Ectodermal cell (in vitro differentiated cells): ENCODE measurements around the gene CHI3L1.

ENCODE experiments used
- H3K27ac ChIP-seq: 2 replicates; pipeline ENCODE4 v1.7.0; 2013; ENCODE audit warnings: mild to moderate bottlenecking, low read depth, low read length; ENCODE audit not compliant: insufficient read depth, poor library complexity, severe bottlenecking
- H3K27me3 ChIP-seq: 2 replicates; pipeline ENCODE4 v1.7.0; 2013; ENCODE audit warnings: mild to moderate bottlenecking, low read length; ENCODE audit not compliant: insufficient read depth, control insufficient read depth, poor library complexity, severe bottlenecking
- H3K36me3 ChIP-seq: one replicate; pipeline ENCODE4 v1.7.0; 2013; ENCODE audit warnings: low read length; ENCODE audit not compliant: control insufficient read depth, insufficient read depth
- H3K4me1 ChIP-seq: one replicate; pipeline ENCODE4 v1.7.0; 2013; ENCODE audit warnings: low read length; ENCODE audit not compliant: control insufficient read depth, insufficient read depth
- H3K4me3 ChIP-seq: 2 replicates; pipeline ENCODE4 v1.7.0; 2013; ENCODE audit warnings: low read depth, low read length, control low read depth; ENCODE audit not compliant: insufficient read depth
- H3K9me3 ChIP-seq: 2 replicates; pipeline ENCODE4 v1.7.0; 2013; ENCODE audit warnings: mild to moderate bottlenecking, low read length, moderate library complexity; ENCODE audit not compliant: control insufficient read depth
- WGBS, 2 experiments: methylation state at CpG; one replicate each; pipeline ENCODE4 v1.1.7; 2013; ENCODE audit warnings: missing lambda C conversion rate in 2 of 2; 5-methylcytosine and 5-hydroxymethylcytosine counted together

CHI3L1 gene

GRCh38 chr1:203182387-203182953 is 4.0 kb downstream of the CHI3L1 start:
- Histone ChIP-seq H3K36me3 (no peaks in the 10 kb centered on the region), H3K27ac (no peak overlapping the region), H3K9me3 (no peaks in the 10 kb centered on the region), H3K27me3 (no peaks in the 10 kb centered on the region), H3K4me3 (no peak overlapping the region), H3K4me1 (peaks cover 54% of the 10 kb centered on the region)
- WGBS, 2 experiments = 93 to 96% methylated on average over 7 of the region's 7 CpGs

GRCh38 chr1:203181586-203182386 is 4.7 kb downstream of the CHI3L1 start:
- 73 to 76% methylated on average over 10 of the region's 10 CpGs for WGBS, 2 experiments
- H3K27ac ChIP-seq = peak overlapping the region; percentile 52
- H3K4me1 ChIP-seq = peaks cover 54% of the 10 kb centered on the region

GRCh38 chr1:203180611-203181330 is 5.7 kb downstream of the CHI3L1 start:
- H3K9me3 ChIP-seq = no peaks in the 10 kb centered on the region
- H3K4me1 ChIP-seq = peaks cover 52% of the 10 kb centered on the region
- H3K27ac ChIP-seq = no peak overlapping the region
- H3K4me3 ChIP-seq = no peak overlapping the region
- no peaks in the 10 kb centered on the region for H3K36me3 ChIP-seq
- H3K27me3 ChIP-seq = no peaks in the 10 kb centered on the region
- 93 to 97% methylated on average over 11 of the region's 11 CpGs for WGBS, 2 experiments

More at GRCh38 chr1:203181586-203182386, 4.7 kb downstream of the CHI3L1 start:
- Histone ChIP-seq H3K36me3 (no peaks in the 10 kb centered on the region), H3K4me3 (no peak overlapping the region), H3K27me3 (no peaks in the 10 kb centered on the region), H3K9me3 (no peaks in the 10 kb centered on the region)

- whole genome bisulfite sequencing, 2 experiments = 89 to 90% methylated on average over 10 of the region's 10 CpGs
Measured at GRCh38 chr1:203179667-203180005, 6.9 kb downstream of the CHI3L1 start.

GRCh38 chr1:203178821-203179666 is 7.5 kb downstream of the CHI3L1 start:
- no peaks in the 10 kb centered on the region for H3K27me3 ChIP-seq
- no peaks in the 10 kb centered on the region for H3K9me3 ChIP-seq
- 91 to 95% methylated on average over 14 of the region's 14 CpGs for WGBS, 2 experiments
- H3K4me1 ChIP-seq = peaks cover 43% of the 10 kb centered on the region
- no peaks in the 10 kb centered on the region for H3K36me3 ChIP-seq
- no peak overlapping the region for H3K4me3 ChIP-seq
- H3K27ac ChIP-seq = no peak overlapping the region

More at GRCh38 chr1:203179667-203180005, 6.9 kb downstream of the CHI3L1 start:
- H3K27me3 ChIP-seq = no peaks in the 10 kb centered on the region
- no peak overlapping the region for H3K27ac ChIP-seq
- H3K4me3 ChIP-seq = no peak overlapping the region
- H3K36me3 ChIP-seq = no peaks in the 10 kb centered on the region
- peaks cover 43% of the 10 kb centered on the region for H3K4me1 ChIP-seq
- H3K9me3 ChIP-seq = no peaks in the 10 kb centered on the region

- 0 to 1% methylated on average over 4 to 5 of the region's 5 CpGs for WGBS, 2 experiments
Measured at GRCh38 chr1:203178083-203178482, 8.4 kb downstream of the CHI3L1 start.

GRCh38 chr1:203177470-203178039 is 8.9 kb downstream of the CHI3L1 start:
- no peaks in the 10 kb centered on the region for H3K27me3 ChIP-seq
- no peak overlapping the region for H3K4me3 ChIP-seq
- H3K9me3 ChIP-seq = no peaks in the 10 kb centered on the region
- peak overlapping the region; percentile 86 for H3K27ac ChIP-seq
- peaks cover 50% of the 10 kb centered on the region for H3K4me1 ChIP-seq
- no peaks in the 10 kb centered on the region for H3K36me3 ChIP-seq
- WGBS, 2 experiments = 42 to 47% methylated on average over 9 of the region's 9 CpGs

More at GRCh38 chr1:203178083-203178482, 8.4 kb downstream of the CHI3L1 start:
- Histone ChIP-seq H3K4me1 (peaks cover 45% of the 10 kb centered on the region), H3K4me3 (peak overlapping the region; percentile 7), H3K9me3 (no peaks in the 10 kb centered on the region), H3K36me3 (no peaks in the 10 kb centered on the region), H3K27ac (peak overlapping the region; percentile 86), H3K27me3 (no peaks in the 10 kb centered on the region)

- H3K4me1 ChIP-seq = peaks cover 49% of the 10 kb centered on the region
- H3K36me3 ChIP-seq = no peaks in the 10 kb centered on the region
- H3K4me3 ChIP-seq = no peak overlapping the region
- H3K9me3 ChIP-seq = no peaks in the 10 kb centered on the region
- no peaks in the 10 kb centered on the region for H3K27me3 ChIP-seq
- WGBS, 2 experiments = 88 to 94% methylated on average over 6 of the region's 6 CpGs
- H3K27ac ChIP-seq = peak overlapping the region; percentile 86
Measured at GRCh38 chr1:203177036-203177405, 9.5 kb downstream of the CHI3L1 start.

GRCh38 chr1:203176273-203177035 is 10.1 kb downstream of the CHI3L1 start:
- Histone ChIP-seq H3K9me3 (no peaks in the 10 kb centered on the region), H3K36me3 (no peaks in the 10 kb centered on the region), H3K4me3 (no peak overlapping the region), H3K4me1 (peaks cover 45% of the 10 kb centered on the region), H3K27ac (no peak overlapping the region), H3K27me3 (no peaks in the 10 kb centered on the region)
- WGBS, 2 experiments = 96 to 97% methylated on average over 9 of the region's 9 CpGs
